ENCODE data around the gene MFSD6. TPM values are rescaled to one million over a fixed set of nuclear protein-coding genes. Genes with fewer than 3 reads are reported as not detected.
A peak's percentile ranks its signal among the peaks of the same experiment; 100 is the strongest.

The MFSD6 gene
- total and polyA plus RNA-seq, 4 donors = 11.7 to 61.7 (median 37.4) TPM

DNA sequence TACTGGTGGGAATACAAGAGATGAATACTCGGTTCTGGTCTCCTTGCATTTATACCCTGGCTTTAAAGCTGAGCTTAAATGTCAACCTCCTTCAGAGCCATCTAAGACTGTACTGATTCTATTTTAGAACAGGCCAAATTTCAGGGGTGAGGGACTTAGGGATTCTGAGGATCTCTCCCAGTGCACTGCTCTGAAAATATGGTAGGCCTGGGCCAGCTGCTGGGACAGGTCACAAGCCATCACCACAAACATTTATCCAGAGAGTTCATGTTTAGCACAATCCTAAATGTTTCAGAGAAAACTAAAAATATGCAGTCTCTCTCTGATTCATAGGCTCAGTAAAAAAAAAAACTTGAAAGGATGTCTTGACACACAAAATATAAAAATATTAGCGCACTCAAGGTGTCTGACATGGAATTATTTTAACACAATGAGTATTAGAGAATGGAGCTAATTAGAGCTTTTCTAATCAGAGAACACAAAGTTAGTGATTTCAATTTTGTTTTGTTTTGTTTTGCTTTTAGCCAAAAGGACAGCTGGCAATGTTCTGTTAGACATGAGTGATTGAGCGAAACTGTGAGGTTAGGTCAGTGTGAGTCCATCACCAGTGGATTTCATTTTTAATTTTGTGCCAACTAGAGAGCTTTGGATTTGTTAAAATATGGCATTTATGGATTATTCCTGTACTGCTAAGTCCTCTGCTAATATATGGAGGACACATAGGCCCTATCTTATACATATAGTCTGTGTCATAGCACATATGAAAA, 38.8 kb downstream of the MFSD6 start:
- Histone ChIP-seq H3K36me3 (ENCODE audit: control insufficient read depth in 4 of 4, insufficient read depth in 4 of 4, low read length in 4 of 4) (peaks cover 0 to 3% (median under 1%) of the 10 kb centered on the region in 4 donors), H3K4me1 (ENCODE audit: control insufficient read depth in 5 of 5, insufficient read depth in 5 of 5, low read length in 5 of 5) (peaks cover 3 to 20% (median 6%) of the 10 kb centered on the region in 5 donors), H3K27me3 (ENCODE audit: control insufficient read depth in 3 of 3, insufficient read depth in 3 of 3, low read length in 2 of 3) (no peaks in the 10 kb centered on the region), H3K9me3 (ENCODE audit: control insufficient read depth in 4 of 4, insufficient read depth in 3 of 4, low read length in 3 of 4) (no peaks in the 10 kb centered on the region), H3K9ac (ENCODE audit: insufficient read depth in 1 of 2, low read length in 2 of 2) (no peak overlapping the region), H3K27ac (ENCODE audit: low read depth in 1 of 2, low read length in 1 of 2) (peak overlapping the region in 1 of 2 donors; percentile 45), H3K4me3 (no peak overlapping the region)
- no peak for DNase-seq
- no peak for ATAC-seq (ENCODE audit: insufficient read depth, low FRiP score)
- TF ChIP-seq, protein P1, sequence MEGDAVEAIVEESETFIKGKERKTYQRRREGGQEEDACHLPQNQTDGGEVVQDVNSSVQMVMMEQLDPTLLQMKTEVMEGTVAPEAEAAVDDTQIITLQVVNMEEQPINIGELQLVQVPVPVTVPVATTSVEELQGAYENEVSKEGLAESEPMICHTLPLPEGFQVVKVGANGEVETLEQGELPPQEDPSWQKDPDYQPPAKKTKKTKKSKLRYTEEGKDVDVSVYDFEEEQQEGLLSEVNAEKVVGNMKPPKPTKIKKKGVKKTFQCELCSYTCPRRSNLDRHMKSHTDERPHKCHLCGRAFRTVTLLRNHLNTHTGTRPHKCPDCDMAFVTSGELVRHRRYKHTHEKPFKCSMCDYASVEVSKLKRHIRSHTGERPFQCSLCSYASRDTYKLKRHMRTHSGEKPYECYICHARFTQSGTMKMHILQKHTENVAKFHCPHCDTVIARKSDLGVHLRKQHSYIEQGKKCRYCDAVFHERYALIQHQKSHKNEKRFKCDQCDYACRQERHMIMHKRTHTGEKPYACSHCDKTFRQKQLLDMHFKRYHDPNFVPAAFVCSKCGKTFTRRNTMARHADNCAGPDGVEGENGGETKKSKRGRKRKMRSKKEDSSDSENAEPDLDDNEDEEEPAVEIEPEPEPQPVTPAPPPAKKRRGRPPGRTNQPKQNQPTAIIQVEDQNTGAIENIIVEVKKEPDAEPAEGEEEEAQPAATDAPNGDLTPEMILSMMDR (IDR thresholded peaks at IDR 0.05; ENCODE audit: control extremely low read depth, extremely low read depth) = no peak
- WGBS, 2 donors = 91 to 92% methylated on average over 3 of the region's 3 CpGs

DNA sequence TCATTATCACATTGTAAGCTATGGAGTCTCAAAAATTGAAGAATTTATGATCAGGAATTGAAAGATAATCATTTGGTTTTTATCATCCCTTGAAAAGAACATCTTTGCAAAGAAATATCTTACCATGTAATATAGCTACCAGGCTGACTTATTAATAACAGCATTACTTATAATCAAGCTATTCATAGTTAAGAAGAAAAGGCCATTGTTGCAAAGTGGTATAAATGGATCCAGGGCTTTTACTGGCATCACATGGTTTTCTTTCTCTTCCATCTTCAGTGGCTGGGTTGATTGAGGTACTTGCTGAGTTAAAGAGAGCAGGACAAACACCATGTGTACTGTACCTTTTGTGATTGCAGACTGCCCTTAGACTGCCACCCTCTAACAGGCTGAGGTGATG, 39.6 kb downstream of the MFSD6 start:
- Histone ChIP-seq H3K27ac (ENCODE audit: low read depth in 1 of 2, low read length in 1 of 2) (no peak overlapping the region), H3K9ac (ENCODE audit: insufficient read depth in 1 of 2, low read length in 2 of 2) (no peak overlapping the region), H3K9me3 (ENCODE audit: control insufficient read depth in 4 of 4, insufficient read depth in 3 of 4, low read length in 3 of 4) (no peaks in the 10 kb centered on the region), H3K4me1 (ENCODE audit: control insufficient read depth in 5 of 5, insufficient read depth in 5 of 5, low read length in 5 of 5) (peaks cover 3 to 22% (median 6%) of the 10 kb centered on the region in 5 donors), H3K36me3 (ENCODE audit: control insufficient read depth in 4 of 4, insufficient read depth in 4 of 4, low read length in 4 of 4) (peaks cover 0 to 3% (median under 1%) of the 10 kb centered on the region in 4 donors), H3K27me3 (ENCODE audit: control insufficient read depth in 3 of 3, insufficient read depth in 3 of 3, low read length in 2 of 3) (no peaks in the 10 kb centered on the region), H3K4me3 (no peak overlapping the region)
- DNase-seq = no peak
- no peak for ATAC-seq (ENCODE audit: insufficient read depth, low FRiP score)
- TF ChIP-seq, protein P1 (IDR thresholded peaks at IDR 0.05; ENCODE audit: control extremely low read depth, extremely low read depth) = no peak

DNA sequence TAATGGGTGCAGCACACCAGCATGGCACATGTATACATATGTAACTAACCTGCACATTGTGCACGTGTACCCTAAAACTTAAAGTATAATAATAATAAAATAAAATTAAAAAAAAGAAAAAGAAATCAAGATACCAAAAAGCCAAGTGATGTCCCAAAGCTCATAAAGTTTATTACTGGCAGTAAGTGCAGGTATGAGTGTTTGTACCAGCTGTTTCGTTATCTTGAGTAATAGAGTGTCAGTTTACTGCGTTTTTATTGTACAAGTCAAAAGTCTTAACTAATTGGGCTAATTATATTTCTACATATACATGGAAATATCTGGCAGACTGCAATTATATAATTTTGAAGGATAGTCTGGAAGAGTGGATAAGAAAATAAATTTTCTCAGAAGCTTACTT, 41.8 kb downstream of the MFSD6 start:
- TF ChIP-seq, protein P1 (IDR thresholded peaks at IDR 0.05; ENCODE audit: control extremely low read depth, extremely low read depth) = no peak
- no peaks in the 10 kb centered on the region for H3K27me3 ChIP-seq (ENCODE audit: control insufficient read depth in 3 of 3, insufficient read depth in 3 of 3, low read length in 2 of 3)
- DNase-seq = no peak
- no peak overlapping the region for H3K4me3 ChIP-seq
- H3K27ac ChIP-seq (ENCODE audit: low read depth in 1 of 2, low read length in 1 of 2) = no peak overlapping the region
- no peak overlapping the region for H3K9ac ChIP-seq (ENCODE audit: insufficient read depth in 1 of 2, low read length in 2 of 2)
- H3K36me3 ChIP-seq (ENCODE audit: control insufficient read depth in 4 of 4, insufficient read depth in 4 of 4, low read length in 4 of 4) = peaks cover 0 to 3% (median under 1%) of the 10 kb centered on the region in 4 donors
- H3K9me3 ChIP-seq (ENCODE audit: control insufficient read depth in 4 of 4, insufficient read depth in 3 of 4, low read length in 3 of 4) = no peaks in the 10 kb centered on the region
- H3K4me1 ChIP-seq (ENCODE audit: control insufficient read depth in 5 of 5, insufficient read depth in 5 of 5, low read length in 5 of 5) = peaks cover 2 to 11% (median 6%) of the 10 kb centered on the region in 5 donors
- no peak for ATAC-seq (ENCODE audit: insufficient read depth, low FRiP score)
- WGBS, 2 donors = 90 to 96% methylated on average over 3 of the region's 3 CpGs

Data from lung (tissue), 12 donors.